ENCODE data around the gene OGFOD2.

The OGFOD2 gene

GRCh38 chr12:123001464-123001863 is 26.4 kb downstream of the OGFOD2 start:
- no peak for TF ChIP-seq CTCF (conservative IDR thresholded peaks at IDR 0.05)
- H3K27ac ChIP-seq = no peak overlapping the region

GRCh38 chr12:123003257-123003656 is 28.2 kb downstream of the OGFOD2 start:
- H3K27ac ChIP-seq = no peak overlapping the region
- no peak for TF ChIP-seq CTCF (conservative IDR thresholded peaks at IDR 0.05)

GRCh38 chr12:123004287-123004686 is 29.2 kb downstream of the OGFOD2 start:
- H3K27ac ChIP-seq = no peak overlapping the region
- TF ChIP-seq CTCF (conservative IDR thresholded peaks at IDR 0.05) = no peak

- H3K27ac ChIP-seq = no peak overlapping the region
- no peak for TF ChIP-seq CTCF (conservative IDR thresholded peaks at IDR 0.05)
These were observed 30.1 kb downstream of the OGFOD2 start for GRCh38 chr12:123005081-123005626.

GRCh38 chr12:123006977-123007376 is 31.9 kb downstream of the OGFOD2 start:
- H3K27ac ChIP-seq = no peak overlapping the region
- TF ChIP-seq CTCF (conservative IDR thresholded peaks at IDR 0.05) = no peak

GRCh38 chr12:123010110-123010509 is 35.1 kb downstream of the OGFOD2 start:
- no peak for TF ChIP-seq CTCF (conservative IDR thresholded peaks at IDR 0.05)

GRCh38 chr12:123010681-123011080 is 35.6 kb downstream of the OGFOD2 start:
- H3K27ac ChIP-seq = no peak overlapping the region
- TF ChIP-seq CTCF (conservative IDR thresholded peaks at IDR 0.05) = no peak

More at GRCh38 chr12:123010110-123010509, 35.1 kb downstream of the OGFOD2 start:
- no peak overlapping the region for H3K27ac ChIP-seq
